B cell (primary cell): Measurements from ENCODE around the gene ADGRD1. TPM values are rescaled to one million over a fixed set of nuclear protein-coding genes. Genes with fewer than 3 reads are reported as not detected.

Source experiments
- ATAC-seq: fragments of 200-7000 bp; cut with Tn5 transposase; one replicate; pipeline ENCODE4 v1.10.0; 2021; ENCODE audit warnings: low read depth, mild to moderate bottlenecking, moderate number of reproducible peaks, moderate library complexity
- CTCF ChIA-PET: fragments of 350-600 bp; sonication (Branson Sonifier 250); formaldehyde crosslinking; loops from one replicate; lab custom pipeline; 2021; ENCODE audit warnings: antibody characterized with exemption, inconsistent platforms; lab: Charles Lee
- POLR2A ChIA-PET: fragments of 350-600 bp; sonication (Branson Sonifier 250); formaldehyde crosslinking; loops from one replicate; lab custom pipeline; 2021; ENCODE audit warnings: antibody characterized with exemption; lab: Charles Lee
- DNase-seq: peaks from one replicate; pipeline ENCODE4 v3.0.0; 2013
- H2AFZ ChIP-seq: 2 replicates; pipeline ENCODE4 v1.6.1; 2012; ENCODE audit warnings: mild to moderate bottlenecking, low read depth, low read length; ENCODE audit not compliant: insufficient read depth, poor library complexity, severe bottlenecking
- H3K27ac ChIP-seq, 2 donors: 1 replicate in 1 of 2; 2 replicates in 1 of 2; pipeline ENCODE4 v1.5.1; 2012 to 2013; ENCODE audit warnings: low read length in 2 of 2, mild to moderate bottlenecking in 2 of 2, moderate library complexity in 1 of 2
- H3K27me3 ChIP-seq, 4 experiments: fragments of 200-600 bp in 1 of 4; sonication (generic) in 1 of 4; replicated peaks in 1 of 4; 1 replicate in 2 of 4; 2 replicates in 2 of 4; pipeline versions ENCODE4 v1.6.1 to v1.7.0; 2013 to 2016; ENCODE audit warnings: low read length in 3 of 4, mild to moderate bottlenecking in 2 of 4, mixed read lengths in 1 of 4, moderate library complexity in 1 of 4; ENCODE audit not compliant: insufficient read depth in 4 of 4, control insufficient read depth in 3 of 4; ENCODE audit errors: control extremely low read depth in 1 of 4
- H3K36me3 ChIP-seq, 2 experiments: replicated peaks in 1 of 2; 1 replicate in 1 of 2; 2 replicates in 1 of 2; pipeline versions ENCODE4 v1.6.1 to v1.7.1; 2013; ENCODE audit warnings: low read length in 1 of 2; ENCODE audit not compliant: insufficient read depth in 2 of 2, control insufficient read depth in 1 of 2; ENCODE audit errors: control extremely low read depth in 1 of 2, extremely low read depth in 1 of 2
- H3K4me1 ChIP-seq, 2 donors: fragments of 200-600 bp in 1 of 2; sonication (generic) in 1 of 2; 1 replicate in 1 of 2; 2 replicates in 1 of 2; pipeline versions ENCODE4 v1.5.1 to v1.6.1; 2013 to 2017; ENCODE audit warnings: low read length in 2 of 2; ENCODE audit not compliant: control insufficient read depth in 2 of 2, insufficient read depth in 2 of 2
- H3K4me2 ChIP-seq: replicated peaks from 2 replicates; pipeline ENCODE3; 2012; ENCODE audit warnings: mild to moderate bottlenecking, low read depth, low read length; ENCODE audit not compliant: poor library complexity, severe bottlenecking
- H3K4me3 ChIP-seq, 5 experiments: fragments of 200-600 bp in 1 of 5; sonication (generic) in 1 of 5; 1 replicate in 3 of 5; 2 replicates in 2 of 5; pipeline versions ENCODE4 v1.5.1 to v1.7.0; 2011 to 2016; ENCODE audit warnings: low read length in 4 of 5, mild to moderate bottlenecking in 4 of 5, low read depth in 2 of 5, control low read depth in 1 of 5, moderate library complexity in 1 of 5; ENCODE audit not compliant: insufficient read depth in 1 of 5; ENCODE audit errors: control extremely low read depth in 1 of 5, extremely low read depth in 1 of 5
- H3K79me2 ChIP-seq: fragments of 200-600 bp; sonication (generic); one replicate; pipeline ENCODE4 v1.6.0; 2016; ENCODE audit warnings: low read length; ENCODE audit not compliant: control insufficient read depth, insufficient read depth
- H3K9ac ChIP-seq: fragments of 200-600 bp; sonication (generic); 2 replicates; pipeline ENCODE4 v1.6.1; 2017; ENCODE audit warnings: mild to moderate bottlenecking, low read length, moderate library complexity
- H3K9me3 ChIP-seq, 3 donors: one replicate each; pipeline versions ENCODE4 v1.6.1 to v1.7.1; 2013; ENCODE audit warnings: low read length in 2 of 3; ENCODE audit not compliant: control insufficient read depth in 2 of 3, insufficient read depth in 1 of 3; ENCODE audit errors: control extremely low read depth in 1 of 3
- H4K20me1 ChIP-seq: 2 replicates; pipeline ENCODE4 v1.6.0; 2012; ENCODE audit warnings: mild to moderate bottlenecking, low read length; ENCODE audit not compliant: insufficient read depth, control insufficient read depth, poor library complexity, severe bottlenecking
- H3K27ac Mint-ChIP-seq: one replicate; pipeline ENCODE4 v1.8.0; 2021; ENCODE audit warnings: mixed read lengths
- H3K27me3 Mint-ChIP-seq: one replicate; pipeline ENCODE4 v1.8.0; 2021; ENCODE audit warnings: mixed read lengths
- H3K4me1 Mint-ChIP-seq: one replicate; pipeline ENCODE4 v1.8.0; 2021; ENCODE audit warnings: mixed read lengths
- H3K4me3 Mint-ChIP-seq: one replicate; pipeline ENCODE4 v1.8.0; 2021; ENCODE audit warnings: mixed read lengths
- H3K9me3 Mint-ChIP-seq: one replicate; pipeline ENCODE4 v1.8.0; 2022; ENCODE audit warnings: mixed read lengths; ENCODE audit not compliant: insufficient read depth
- CTCF ChIP-seq: fragments of 200-600 bp; IDR thresholded peaks from one replicate; pipeline ENCODE4 v1.8.0; 2022; ENCODE audit warnings: antibody characterized with exemption, mild to moderate bottlenecking
- EZH2 ChIP-seq: IDR thresholded peaks from 2 replicates; pipeline ENCODE4 v1.6.1; 2012; ENCODE audit warnings: borderline replicate concordance, low read depth, mild to moderate bottlenecking, moderate library complexity, low read length; ENCODE audit not compliant: insufficient read depth, poor library complexity, severe bottlenecking
- WGBS: methylation state at CpG from one replicate; pipeline ENCODE4 v1.1.5; 2013; ENCODE audit warnings: missing lambda C conversion rate; ENCODE audit not compliant: insufficient coverage; 5-methylcytosine and 5-hydroxymethylcytosine counted together
- intact Hi-C: fragments of 100-400 bp; cut with micrococcal nuclease; formaldehyde crosslinking; loops from one replicate; pipeline ENCODE4 v1.10.0; 2022
- polyA plus RNA-seq: library from polyadenylated mRNA; depleted of rRNA; stranded (reverse); fragments of >200 nt; gene quantifications from 2 replicates; pipeline ENCODE4 v1.2.3, GENCODE V29; 2012
- total RNA-seq, 2 donors: library from RNA; stranded (reverse); fragments of 120-200 nt in 1 of 2; gene quantifications; 1 replicate in 1 of 2; 2 replicates in 1 of 2; pipeline versions ENCODE4 v1.2.3 to v1.2.4, GENCODE V29; 2013 to 2022

The ADGRD1 gene
- total and polyA plus RNA-seq, 2 donors (not counting 1 experiment from before 2014, with no cell fraction given): 1.1 to 2.2 TPM

DNA sequence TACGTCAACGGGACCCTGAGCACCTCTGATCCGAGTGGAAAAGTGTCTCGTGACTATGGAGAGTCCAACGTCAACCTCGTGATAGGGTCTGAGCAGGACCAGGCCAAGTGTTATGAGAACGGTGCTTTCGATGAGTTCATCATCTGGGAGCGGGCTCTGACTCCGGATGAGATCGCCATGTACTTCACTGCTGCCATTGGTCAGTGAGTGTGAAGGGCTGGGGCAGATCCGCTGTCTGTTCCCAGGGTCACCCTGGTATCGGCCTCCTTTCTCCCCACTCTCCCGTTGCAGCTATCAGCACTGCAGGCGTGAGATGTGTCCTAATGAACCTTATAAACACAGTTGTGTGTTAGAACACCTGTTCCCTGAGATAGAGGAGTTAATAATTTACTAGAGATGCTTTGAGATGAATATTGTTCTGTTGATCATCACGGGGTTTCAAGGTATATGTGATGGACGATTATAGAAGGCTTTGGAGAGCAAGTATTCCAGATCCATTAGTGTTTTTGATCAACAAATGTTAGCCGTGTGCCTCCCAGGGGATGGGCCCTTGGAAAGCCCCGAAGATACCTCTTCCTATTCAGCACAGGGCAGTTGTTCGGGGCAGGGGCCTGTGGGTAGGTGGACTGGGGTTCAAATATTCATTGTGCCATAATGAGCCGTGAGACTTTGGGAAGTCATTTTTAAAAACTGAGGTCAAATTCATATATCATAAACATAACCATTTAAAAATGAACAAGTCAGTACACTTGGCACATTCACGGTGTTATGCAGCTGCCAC lies 33.6 kb downstream of the ADGRD1 start:
- DNase-seq: no peak
- intact Hi-C loops: no loop called here
- POLR2A ChIA-PET: no interaction called here
- H3K4me2 ChIP-seq: no peak overlapping the region
- H3K4me1 ChIP-seq: peaks cover 4 to 6% of the 10 kb centered on the region in 2 donors
- CTCF ChIA-PET: no interaction called here
- Mint-ChIP-seq H3K4me1 (peaks cover 10% of the 10 kb centered on the region), H3K9me3 (no peaks in the 10 kb centered on the region), H3K4me3 (no peak overlapping the region), H3K27me3 (peaks cover 8% of the 10 kb centered on the region), H3K27ac (no peak overlapping the region)
- H3K4me3 ChIP-seq: no peak overlapping the region
- H3K79me2 ChIP-seq: no peaks in the 10 kb centered on the region
- no peaks in the 10 kb centered on the region for H4K20me1 ChIP-seq
- no peak for ATAC-seq
- no peak overlapping the region for H2AFZ ChIP-seq
- no peak overlapping the region for H3K9ac ChIP-seq
- H3K27ac ChIP-seq: no peak overlapping the region
- peaks cover 0 to 6% (median 0%) of the 10 kb centered on the region in 4 experiments for H3K27me3 ChIP-seq
- TF ChIP-seq EZH2: no peak
- H3K9me3 ChIP-seq: no peaks in the 10 kb centered on the region
- no peaks in the 10 kb centered on the region for H3K36me3 ChIP-seq
- WGBS: 88% methylated on average over 15 of the region's 22 CpGs

- POLR2A ChIA-PET: no interaction called here
- peaks cover 6% of the 10 kb centered on the region for H3K4me1 Mint-ChIP-seq
- no peak overlapping the region for H3K4me2 ChIP-seq
- 100% methylated on average over 5 of the region's 5 CpGs for WGBS
- no peak overlapping the region for H3K27ac ChIP-seq
- intact Hi-C loops: no loop called here
- no peaks in the 10 kb centered on the region for H3K79me2 ChIP-seq
- CTCF ChIA-PET: no interaction called here
- TF ChIP-seq EZH2: no peak
- no peak for TF ChIP-seq CTCF
- peaks cover 0 to 6% of the 10 kb centered on the region in 2 donors for H3K4me1 ChIP-seq
- DNase-seq (no peak), ATAC-seq (no peak)
- H3K4me3 ChIP-seq: no peak overlapping the region
- H3K9me3 ChIP-seq: no peaks in the 10 kb centered on the region
- no peaks in the 10 kb centered on the region for H3K9me3 Mint-ChIP-seq
- no peak overlapping the region for H3K4me3 Mint-ChIP-seq
- no peaks in the 10 kb centered on the region for H4K20me1 ChIP-seq
- H3K27me3 Mint-ChIP-seq: peaks cover 8% of the 10 kb centered on the region
- no peak overlapping the region for H3K27ac Mint-ChIP-seq
- H3K9ac ChIP-seq: no peak overlapping the region
- H3K27me3 ChIP-seq: peaks cover 0 to 6% (median 0%) of the 10 kb centered on the region in 4 experiments
- no peak overlapping the region for H2AFZ ChIP-seq
- H3K36me3 ChIP-seq: no peaks in the 10 kb centered on the region
These were observed 34.6 kb downstream of the ADGRD1 start for GRCh38 chr12:130988261-130988660.
